Stimulated activated memory B cell treated with anti-CD40 and anti-IgM and Interleukin-4, amounts not matched to agents 10 μg/mL and 1 μg/mL and 100 μg/mL, for 72 hours (primary cell): ENCODE data around the gene CEP72.

Experiments used
- ATAC-seq: fragments of 150-1000 bp; cut with Tn5 transposase; 2 replicates; pipeline ENCODE4 v1.10.0; 2021
- H3K27ac Mint-ChIP-seq: one replicate; pipeline ENCODE4 v1.8.0; 2022; ENCODE audit warnings: mild to moderate bottlenecking, mixed read lengths
- H3K27me3 Mint-ChIP-seq: one replicate; pipeline ENCODE4 v1.8.0; 2022; ENCODE audit warnings: mixed read lengths
- H3K36me3 Mint-ChIP-seq: one replicate; pipeline ENCODE4 v1.8.0; 2022; ENCODE audit warnings: mixed read lengths
- H3K4me1 Mint-ChIP-seq: one replicate; pipeline ENCODE4 v1.8.0; 2022; ENCODE audit warnings: mixed read lengths
- H3K4me3 Mint-ChIP-seq: one replicate; pipeline ENCODE4 v1.8.0; 2022; ENCODE audit warnings: mild to moderate bottlenecking, moderate library complexity, mixed read lengths
- H3K9me3 Mint-ChIP-seq: one replicate; pipeline ENCODE4 v1.8.0; 2022; ENCODE audit warnings: mixed read lengths

CEP72 gene

DNA sequence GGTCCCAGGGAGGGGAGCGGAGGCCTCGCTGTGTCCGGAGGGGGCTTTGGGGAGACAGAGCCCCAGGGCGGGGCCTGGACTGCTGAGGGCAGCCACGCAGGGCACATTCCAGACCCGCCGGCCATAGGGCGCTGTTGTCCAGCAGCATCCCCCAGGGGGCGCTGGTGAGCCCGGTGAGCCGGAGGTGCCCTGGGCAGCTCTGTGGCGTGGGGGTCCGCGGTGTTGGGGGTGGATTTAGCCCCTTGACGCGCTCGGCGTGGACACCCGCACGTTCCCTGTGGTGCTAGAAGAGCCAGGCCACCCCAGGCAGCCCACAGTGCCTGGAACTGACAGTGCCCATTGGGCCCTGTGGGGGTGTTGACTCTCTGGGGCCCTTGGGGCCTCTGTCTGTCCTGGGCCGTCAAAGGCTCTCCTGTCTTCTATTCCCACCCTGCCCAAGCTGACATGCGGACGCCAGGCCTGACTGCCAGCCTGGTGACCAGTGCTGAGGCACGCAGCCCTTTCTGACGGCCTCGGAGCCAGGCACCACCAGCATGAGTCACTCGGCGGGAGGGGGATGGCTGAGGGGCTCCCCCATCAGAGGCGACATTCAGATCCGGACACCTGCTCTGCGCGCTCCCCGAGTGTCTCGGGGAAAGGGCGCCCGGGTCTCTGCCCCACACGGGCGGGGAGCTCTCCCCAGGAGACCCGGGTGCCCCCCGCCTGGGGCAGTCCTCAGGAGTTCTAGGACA, 57.1 kb downstream of the CEP72 start:
- Mint-ChIP-seq H3K4me3 (no peak overlapping the region), H3K27me3 (peaks cover 39% of the 10 kb centered on the region), H3K36me3 (peaks cover 31% of the 10 kb centered on the region), H3K9me3 (no peaks in the 10 kb centered on the region), H3K4me1 (peaks cover 36% of the 10 kb centered on the region), H3K27ac (no peak overlapping the region)
- no peak for ATAC-seq

DNA sequence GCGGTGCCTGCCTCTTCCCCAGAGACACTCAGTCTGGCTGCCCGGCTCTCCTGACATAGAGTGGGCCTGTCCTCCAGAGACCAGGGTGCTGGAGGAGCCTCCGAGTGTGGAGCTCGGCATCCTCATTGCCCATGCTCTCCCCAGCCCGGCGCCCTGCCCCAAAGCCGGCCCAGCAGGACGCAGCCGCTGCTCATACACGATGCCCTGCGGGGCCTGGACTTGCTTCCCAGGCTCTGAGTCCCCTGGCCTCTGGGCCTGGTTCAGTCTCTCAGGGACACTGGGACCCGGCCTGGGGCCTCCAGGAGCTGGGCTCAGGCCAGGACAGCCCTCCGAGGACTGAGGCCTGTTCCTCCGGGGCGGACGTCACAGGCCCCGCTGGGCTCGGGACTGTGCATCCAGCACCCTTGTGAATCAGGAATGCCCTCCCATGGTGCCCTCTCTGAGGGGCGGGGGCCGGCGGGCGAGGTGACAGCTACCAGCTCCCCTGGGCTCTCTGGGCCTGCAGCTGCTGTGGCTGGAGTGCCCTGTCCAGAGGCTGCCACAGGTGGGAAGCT, 57.8 kb downstream of the CEP72 start:
- Mint-ChIP-seq H3K9me3 (no peaks in the 10 kb centered on the region), H3K4me1 (peaks cover 37% of the 10 kb centered on the region), H3K36me3 (peaks cover 25% of the 10 kb centered on the region), H3K27me3 (peaks cover 45% of the 10 kb centered on the region), H3K4me3 (no peak overlapping the region), H3K27ac (no peak overlapping the region)
- no peak for ATAC-seq

DNA sequence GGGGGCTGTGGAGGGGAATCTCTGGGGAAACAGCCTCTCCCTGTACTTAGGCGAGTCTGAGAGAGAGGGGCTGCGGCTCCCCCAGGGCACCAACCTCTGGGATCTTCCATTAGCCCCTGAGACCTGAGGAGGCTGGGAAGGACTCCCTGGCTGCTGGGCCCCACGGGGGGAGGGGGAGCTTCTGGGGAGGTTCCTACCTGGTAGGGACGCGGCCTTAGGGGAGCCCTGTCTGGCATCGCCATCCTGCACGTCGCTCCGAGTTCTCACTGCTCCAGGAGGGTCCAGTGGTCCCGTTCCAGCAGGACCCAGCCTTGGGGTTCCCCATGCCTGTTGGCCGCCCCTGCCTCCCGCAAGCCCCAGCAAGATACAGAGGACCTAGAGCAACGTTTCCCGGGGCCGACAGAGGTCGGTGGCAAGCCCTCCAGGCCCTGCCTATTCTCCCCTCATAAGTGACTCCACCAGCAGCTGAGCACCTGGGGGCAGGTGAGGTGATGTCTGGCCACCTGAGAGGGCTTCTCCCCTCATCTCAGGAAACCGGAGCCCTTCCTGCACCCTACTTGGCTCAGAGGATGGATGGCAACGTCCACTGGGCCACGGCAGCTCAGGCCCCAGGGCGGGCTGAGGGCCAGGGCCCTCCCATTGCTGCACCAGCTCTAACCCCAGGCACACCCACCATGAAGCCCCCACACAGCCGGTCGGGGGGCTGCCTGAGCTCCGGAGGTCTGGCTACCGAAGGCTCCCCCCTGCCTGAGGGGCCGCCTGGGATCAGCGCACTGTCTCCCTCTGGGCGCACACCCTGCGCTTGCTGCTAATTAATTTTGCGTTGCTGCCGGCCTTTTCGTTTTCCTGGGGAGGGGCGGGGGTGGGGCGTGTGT, 58.5 kb downstream of the CEP72 start:
- no peak for ATAC-seq
- Mint-ChIP-seq H3K4me3 (no peak overlapping the region), H3K27me3 (peaks cover 47% of the 10 kb centered on the region), H3K9me3 (no peaks in the 10 kb centered on the region), H3K36me3 (peaks cover 19% of the 10 kb centered on the region), H3K4me1 (peaks cover 37% of the 10 kb centered on the region), H3K27ac (no peak overlapping the region)

DNA sequence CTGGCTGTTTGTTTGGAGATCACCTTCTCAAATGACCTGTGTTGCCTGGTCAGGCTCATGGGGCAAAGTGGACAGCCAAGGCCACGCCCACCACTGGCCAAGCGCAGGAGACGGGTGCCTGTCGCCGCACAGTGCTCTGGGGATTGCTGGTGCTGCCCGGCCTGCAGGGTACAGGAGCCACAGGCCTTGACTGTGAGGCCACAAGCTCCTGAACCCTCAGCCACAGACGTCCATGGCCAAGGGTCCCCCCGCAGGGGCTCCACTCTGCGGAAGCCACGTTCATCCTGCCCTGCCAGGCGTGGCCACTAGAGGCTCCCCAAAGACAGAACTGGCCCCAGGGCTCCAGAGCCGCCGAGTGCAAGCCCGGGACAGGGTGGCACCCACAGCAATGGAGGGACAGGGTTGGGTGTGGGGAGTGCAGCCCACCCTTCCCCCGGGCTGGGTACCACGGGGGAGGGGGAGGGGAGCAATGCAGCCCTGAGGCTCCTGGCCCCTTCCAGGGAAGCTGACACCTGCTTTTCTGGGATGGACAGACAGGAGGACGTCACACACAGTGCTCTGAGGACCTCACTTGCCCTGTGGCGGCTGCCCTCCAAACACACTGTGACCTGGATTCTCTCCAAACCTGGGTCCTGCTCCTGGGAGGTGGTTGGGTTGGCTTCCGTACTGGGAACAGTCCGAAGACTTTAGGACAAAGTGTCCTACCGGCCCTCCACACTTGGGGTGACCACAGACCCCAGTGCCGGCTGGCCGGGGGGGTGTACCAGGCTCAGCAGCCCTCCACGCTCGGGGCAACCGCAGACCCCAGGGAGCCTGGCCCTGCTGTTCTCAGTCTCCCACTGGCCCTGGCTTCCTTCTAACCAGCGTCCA, 59.6 kb downstream of the CEP72 start:
- no peaks in the 10 kb centered on the region for H3K9me3 Mint-ChIP-seq
- H3K4me1 Mint-ChIP-seq, result peaks cover 37% of the 10 kb centered on the region
- H3K4me3 Mint-ChIP-seq, result no peak overlapping the region
- H3K27ac Mint-ChIP-seq, result peak overlapping the region; percentile 52
- peak; percentile 77 for ATAC-seq
- peaks cover 47% of the 10 kb centered on the region for H3K27me3 Mint-ChIP-seq
- H3K36me3 Mint-ChIP-seq, result peaks cover 12% of the 10 kb centered on the region

DNA sequence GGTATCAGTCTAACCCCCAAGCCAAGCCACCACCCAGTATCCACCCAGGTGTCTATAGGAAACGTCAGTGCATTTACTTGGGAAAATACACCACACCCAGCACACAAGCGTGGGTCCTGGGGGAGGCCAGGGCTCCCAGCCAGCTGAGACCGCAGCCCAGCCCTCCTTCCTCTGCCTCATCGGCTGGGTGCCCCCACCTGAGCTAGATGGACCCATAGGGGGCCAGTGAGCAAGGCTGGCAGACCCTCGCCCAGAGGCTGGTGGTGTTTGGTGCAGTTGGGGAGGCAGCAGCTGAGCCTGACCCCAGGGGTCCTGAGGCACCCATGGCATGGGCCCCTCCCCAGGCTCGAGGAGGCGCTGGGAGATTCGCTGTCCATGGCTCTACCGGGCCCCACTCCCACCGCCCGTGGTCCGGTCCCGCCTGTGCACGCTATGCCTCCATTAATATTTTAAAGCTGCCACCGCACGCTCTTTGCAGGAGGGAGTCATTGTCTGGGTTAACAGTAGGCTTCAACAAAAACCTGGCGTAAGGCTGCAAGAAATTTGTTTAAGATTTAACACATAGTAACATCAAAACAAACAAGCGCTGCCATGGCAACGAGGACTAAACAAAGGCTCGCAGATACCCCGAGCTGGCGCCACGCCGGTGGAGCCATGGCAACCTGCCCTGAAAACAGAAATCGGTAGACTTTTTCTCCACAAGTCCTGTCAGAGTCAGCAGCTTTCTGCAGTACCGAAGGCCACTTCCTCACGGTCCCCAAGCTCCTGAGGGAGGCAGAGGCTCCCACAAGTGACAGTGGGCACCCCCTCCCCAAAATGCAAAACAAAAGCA, 60.4 kb downstream of the CEP72 start:
- H3K36me3 Mint-ChIP-seq, result peaks cover 4% of the 10 kb centered on the region
- H3K4me3 Mint-ChIP-seq, result no peak overlapping the region
- peak overlapping the region; percentile 52 for H3K27ac Mint-ChIP-seq
- no peaks in the 10 kb centered on the region for H3K9me3 Mint-ChIP-seq
- peaks cover 37% of the 10 kb centered on the region for H3K4me1 Mint-ChIP-seq
- H3K27me3 Mint-ChIP-seq, result peaks cover 47% of the 10 kb centered on the region
- peak; percentile 24 for ATAC-seq

DNA sequence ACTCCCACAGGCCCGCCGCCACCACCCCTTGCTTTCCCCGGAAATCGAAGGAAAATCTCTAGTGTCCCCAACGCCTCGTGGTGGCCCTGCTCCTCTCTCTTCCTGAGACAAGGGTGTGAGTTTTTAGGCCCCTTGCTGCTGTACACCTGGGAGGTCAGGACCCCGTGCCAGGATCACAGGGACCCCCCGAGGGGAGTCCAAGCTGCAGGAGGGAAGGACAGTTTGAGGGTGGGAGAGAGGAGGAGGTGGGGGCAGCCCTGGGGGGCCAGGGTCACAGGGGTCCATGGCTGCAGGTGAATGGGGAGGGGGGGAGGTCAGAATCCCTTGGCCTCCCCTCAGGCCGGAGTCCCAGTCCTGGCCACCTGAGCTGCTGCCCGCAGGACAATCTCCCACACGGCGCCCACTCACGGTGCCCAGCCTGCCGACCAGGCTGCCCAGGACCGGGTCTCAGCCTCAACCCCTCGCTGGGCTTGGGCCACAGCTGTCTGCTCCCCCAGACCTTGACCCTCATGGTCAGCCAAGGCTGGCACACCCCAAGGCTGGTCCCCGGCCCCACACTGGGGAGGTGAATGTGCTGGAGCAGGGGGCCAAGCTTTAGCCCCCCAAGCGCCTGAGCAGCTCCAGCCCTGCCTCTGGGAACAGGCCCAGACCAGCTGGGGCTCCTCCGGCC, 61.2 kb downstream of the CEP72 start:
- Mint-ChIP-seq H3K27ac (peak overlapping the region; percentile 52), H3K4me3 (no peak overlapping the region), H3K36me3 (no peaks in the 10 kb centered on the region), H3K27me3 (peaks cover 47% of the 10 kb centered on the region), H3K9me3 (no peaks in the 10 kb centered on the region), H3K4me1 (peaks cover 37% of the 10 kb centered on the region)
- no peak for ATAC-seq

DNA sequence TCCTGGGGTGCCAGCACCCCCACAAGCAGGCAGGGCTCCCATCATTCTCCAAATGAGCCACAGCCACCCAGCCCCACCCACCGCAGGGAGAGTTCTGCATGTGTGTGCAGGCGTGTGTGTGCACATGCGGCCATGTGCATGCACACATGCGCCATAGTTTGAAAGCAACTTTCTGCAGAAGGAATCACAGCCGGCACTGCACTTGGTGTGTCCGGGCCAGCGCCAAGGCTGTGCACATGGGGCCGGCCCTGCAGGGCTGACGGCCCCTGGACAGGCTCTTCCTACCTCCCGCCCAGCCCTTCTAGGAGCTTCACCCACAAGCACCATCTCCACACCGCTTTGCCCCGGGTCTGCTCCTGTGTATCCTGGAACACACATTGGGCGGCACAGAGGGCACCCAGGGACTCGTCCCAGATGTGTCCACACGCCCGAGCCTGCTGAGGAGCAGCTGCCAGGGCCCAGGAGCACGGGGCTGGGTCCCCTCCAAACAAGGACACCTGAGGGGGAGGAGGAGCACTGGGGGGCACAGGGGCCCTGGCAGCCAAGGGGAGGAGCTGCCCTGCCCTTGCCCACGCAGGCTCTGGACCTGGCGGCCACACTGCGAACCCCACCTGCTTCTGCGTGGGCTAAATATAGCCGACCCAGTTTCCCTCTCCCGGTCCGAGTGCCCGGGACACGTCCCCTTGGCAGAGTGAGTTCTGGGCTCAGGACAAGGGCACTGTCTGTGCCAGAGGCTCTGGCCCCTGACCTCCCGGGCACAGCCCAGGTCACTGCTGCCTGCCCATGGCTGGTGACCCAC, 61.9 kb downstream of the CEP72 start:
- no peak for ATAC-seq
- Mint-ChIP-seq H3K4me3 (no peak overlapping the region), H3K9me3 (no peaks in the 10 kb centered on the region), H3K27ac (peak overlapping the region; percentile 52), H3K27me3 (peaks cover 47% of the 10 kb centered on the region), H3K4me1 (peaks cover 37% of the 10 kb centered on the region), H3K36me3 (no peaks in the 10 kb centered on the region)

DNA sequence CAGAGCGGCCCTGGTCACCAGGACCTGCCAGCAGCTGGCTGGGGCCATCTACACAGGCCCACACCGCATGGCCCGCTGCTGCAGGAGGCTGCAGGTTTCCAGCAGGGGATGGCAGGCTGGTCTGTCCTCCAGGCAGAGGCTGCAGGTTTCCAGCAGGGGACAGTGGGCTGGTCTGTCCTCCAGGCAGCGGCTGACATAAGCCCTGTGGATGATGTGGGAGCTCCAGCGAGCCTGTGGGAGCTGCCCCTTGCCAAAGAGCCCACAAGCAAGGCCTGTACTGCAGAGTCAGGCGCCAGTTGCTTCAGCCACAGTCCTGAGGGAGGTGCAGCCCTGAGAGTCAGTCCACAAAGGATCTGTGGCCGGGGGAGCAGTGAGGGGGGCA, 62.5 kb downstream of the CEP72 start:
- Mint-ChIP-seq H3K4me3 (no peak overlapping the region), H3K27me3 (peaks cover 47% of the 10 kb centered on the region), H3K36me3 (no peaks in the 10 kb centered on the region), H3K27ac (no peak overlapping the region), H3K9me3 (no peaks in the 10 kb centered on the region), H3K4me1 (peaks cover 37% of the 10 kb centered on the region)
- ATAC-seq, result no peak

DNA sequence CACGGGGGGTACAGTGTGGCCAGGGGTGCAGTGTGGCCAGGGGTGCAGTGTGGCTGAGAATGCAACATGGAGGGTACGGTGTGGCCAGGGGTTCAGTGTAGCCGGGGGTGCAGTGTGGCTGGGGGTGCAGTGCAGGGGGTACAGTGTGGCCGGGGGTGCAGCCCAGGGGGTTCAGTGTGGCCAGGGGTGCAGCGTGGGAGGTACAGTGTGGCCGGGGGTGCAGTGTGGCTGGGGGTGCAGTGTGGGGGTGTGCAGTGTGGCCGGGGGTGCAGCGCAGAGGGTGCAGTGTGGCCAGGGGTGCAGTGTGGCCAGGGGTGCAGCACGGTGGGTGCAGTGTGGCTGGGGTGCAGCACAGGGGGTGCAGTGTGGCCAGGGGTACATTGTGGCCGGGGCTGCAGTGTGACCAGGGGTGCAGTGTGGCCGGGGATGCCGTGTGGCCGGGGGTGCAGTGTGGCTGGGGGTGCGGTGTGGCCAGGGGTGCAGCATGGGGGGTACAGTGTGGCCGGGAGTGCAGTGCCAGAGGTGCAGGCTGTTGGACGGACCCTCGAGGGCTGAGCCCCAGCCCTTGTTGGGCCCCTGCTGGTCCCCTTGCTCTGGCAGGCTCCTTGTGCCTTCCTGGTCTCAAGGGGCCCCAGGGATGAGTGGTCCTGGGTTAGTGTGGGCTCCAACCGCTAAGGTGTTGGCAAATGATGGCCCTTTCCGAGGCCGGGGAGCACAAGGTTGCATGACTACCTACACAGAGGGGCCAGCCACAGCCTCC, 63.2 kb downstream of the CEP72 start:
- no peaks in the 10 kb centered on the region for H3K36me3 Mint-ChIP-seq
- H3K4me1 Mint-ChIP-seq, result peaks cover 37% of the 10 kb centered on the region
- no peak overlapping the region for H3K4me3 Mint-ChIP-seq
- peaks cover 46% of the 10 kb centered on the region for H3K27me3 Mint-ChIP-seq
- no peaks in the 10 kb centered on the region for H3K9me3 Mint-ChIP-seq
- H3K27ac Mint-ChIP-seq, result no peak overlapping the region
- ATAC-seq, result no peak

DNA sequence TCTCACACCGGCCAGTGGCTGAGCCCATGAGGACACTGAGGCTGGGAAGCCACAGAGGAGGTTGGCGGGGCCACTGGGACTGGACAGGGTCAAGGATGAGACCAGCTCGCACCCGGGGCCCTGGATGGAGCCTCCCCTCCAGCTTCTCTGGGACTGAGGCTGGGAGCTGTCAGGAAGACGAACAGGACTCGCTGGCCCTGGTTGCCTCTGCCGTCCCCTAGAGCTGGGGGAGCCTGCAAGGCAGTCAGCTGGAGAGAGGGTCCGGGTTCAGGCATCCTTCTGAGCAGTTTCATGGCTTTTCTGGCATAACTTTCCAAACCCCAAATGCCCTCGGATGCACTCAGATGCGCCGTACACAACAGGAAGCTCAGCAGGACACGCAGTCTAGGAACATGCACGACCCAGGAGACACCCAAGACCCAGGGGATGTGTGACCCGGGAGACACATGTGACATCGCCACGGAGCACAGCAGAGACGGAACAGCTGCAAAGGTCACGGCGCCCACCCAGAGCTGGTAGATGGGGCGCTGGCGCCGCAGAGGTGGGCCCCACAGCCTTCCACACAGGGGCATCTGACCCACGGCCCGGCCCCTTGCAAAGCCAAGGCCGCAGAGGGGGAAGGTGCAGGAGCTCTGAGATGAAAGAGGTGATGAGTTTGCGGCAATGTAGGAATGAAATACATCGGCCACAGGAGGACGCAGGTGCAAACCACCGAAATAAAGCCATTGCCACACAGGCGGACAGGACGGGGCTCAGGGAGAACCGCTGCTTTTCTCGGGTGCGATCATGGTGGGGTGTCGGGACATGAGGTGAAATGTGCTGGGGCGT, 63.9 kb downstream of the CEP72 start:
- ATAC-seq, result no peak
- H3K27me3 Mint-ChIP-seq, result peaks cover 38% of the 10 kb centered on the region
- no peak overlapping the region for H3K27ac Mint-ChIP-seq
- H3K36me3 Mint-ChIP-seq, result no peaks in the 10 kb centered on the region
- H3K4me3 Mint-ChIP-seq, result no peak overlapping the region
- no peaks in the 10 kb centered on the region for H3K9me3 Mint-ChIP-seq
- H3K4me1 Mint-ChIP-seq, result peaks cover 30% of the 10 kb centered on the region

DNA sequence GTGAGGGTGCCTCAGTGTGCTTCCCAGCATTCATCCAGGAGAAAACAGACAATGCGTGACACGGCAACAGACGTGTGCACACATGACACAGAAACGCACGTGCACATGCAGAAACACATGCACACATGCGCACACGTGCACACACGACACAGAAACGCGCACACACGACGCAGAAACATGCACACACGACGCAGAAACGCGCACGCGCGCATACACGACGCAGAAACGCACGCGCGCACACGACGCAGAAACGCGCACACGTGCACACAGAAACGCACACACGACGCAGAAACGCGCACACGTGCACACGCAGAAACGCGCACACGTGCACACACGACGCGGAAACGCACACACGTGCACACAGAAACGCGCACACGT, 64.5 kb downstream of the CEP72 start:
- no peak overlapping the region for H3K4me3 Mint-ChIP-seq
- H3K36me3 Mint-ChIP-seq, result no peaks in the 10 kb centered on the region
- peaks cover 25% of the 10 kb centered on the region for H3K4me1 Mint-ChIP-seq
- no peaks in the 10 kb centered on the region for H3K9me3 Mint-ChIP-seq
- ATAC-seq, result no peak
- H3K27me3 Mint-ChIP-seq, result peaks cover 33% of the 10 kb centered on the region
- H3K27ac Mint-ChIP-seq, result no peak overlapping the region
